Endothelial cell of umbilical vein (primary cell): ENCODE data around the gene SLC25A33. TPM values are rescaled to one million over a fixed set of nuclear protein-coding genes. Genes with fewer than 3 reads are reported as not detected.

Experiments used
- BruUV-seq: library from RNA; stranded (reverse); fragments of 400-500 nt; replicated peaks from 2 replicates; lab custom pipeline; 2021; lab: Mats Ljungman, UMichigan
- CTCF ChIA-PET: fragments of 300-600, 350-600 bp; sonication (Branson Sonifier 250); formaldehyde crosslinking; loops from one replicate; lab custom pipeline; 2021; ENCODE audit warnings: antibody characterized with exemption, inconsistent platforms; lab: Charles Lee
- POLR2A ChIA-PET: fragments of 300-600, 350-600 bp; sonication (Branson Sonifier 250); formaldehyde crosslinking; loops from one replicate; lab custom pipeline; 2021; ENCODE audit warnings: antibody characterized with exemption, inconsistent platforms; lab: Charles Lee
- DNase-seq: peaks from one replicate; pipeline ENCODE4 v3.0.0-alpha.2; 2011; ENCODE audit warnings: low read depth, low spot score
- FAIRE-seq: peaks from 2 replicates; lab custom pipeline; 2011; peaks lifted over from hg19 to GRCh38; lab: Jason Lieb, UNC
- H2AFZ ChIP-seq: 2 replicates; pipeline ENCODE4 v1.6.0; 2012; ENCODE audit warnings: low read depth, low read length, control low read depth, inconsistent platforms
- H3K27ac ChIP-seq: 2 replicates; pipeline ENCODE4 v1.5.1; 2011; ENCODE audit warnings: low read depth, mild to moderate bottlenecking, control low read depth, low read length, moderate library complexity; ENCODE audit not compliant: insufficient read depth
- H3K27me3 ChIP-seq, 2 experiments: 2 replicates each; pipeline versions ENCODE4 v1.6.0 to v1.6.1; 2011; ENCODE audit warnings: low read length in 2 of 2, mixed read lengths in 1 of 2; ENCODE audit not compliant: control insufficient read depth in 2 of 2, insufficient read depth in 2 of 2
- H3K36me3 ChIP-seq, 2 experiments: 2 replicates in 1 of 2; 3 replicates in 1 of 2; pipeline ENCODE4 v1.5.1; 2011; ENCODE audit warnings: low read length in 2 of 2, mild to moderate bottlenecking in 1 of 2, moderate library complexity in 1 of 2; ENCODE audit not compliant: control insufficient read depth in 2 of 2, insufficient read depth in 2 of 2; ENCODE audit errors: extremely low read depth in 1 of 2
- H3K4me1 ChIP-seq: 3 replicates; pipeline ENCODE4 v1.5.1; 2011; ENCODE audit warnings: mild to moderate bottlenecking, low read length; ENCODE audit not compliant: control insufficient read depth, insufficient read depth; ENCODE audit errors: extremely low read depth
- H3K4me2 ChIP-seq: 2 replicates; pipeline ENCODE4 v1.6.1; 2011; ENCODE audit warnings: low read length, control low read depth, mixed read lengths; ENCODE audit not compliant: insufficient read depth
- H3K4me3 ChIP-seq, 3 experiments: fragments of 200-600 bp in 1 of 3; sonication (generic), shearing (Covaris generic) in 1 of 3; replicated peaks in 1 of 3; 2 replicates each; pipeline ENCODE4 v1.5.1; 2011 to 2016; ENCODE audit warnings: control low read depth in 3 of 3, low read length in 3 of 3, mild to moderate bottlenecking in 2 of 3, inconsistent platforms in 1 of 3, low read depth in 1 of 3, moderate library complexity in 1 of 3; ENCODE audit not compliant: insufficient read depth in 1 of 3
- H3K79me2 ChIP-seq: 2 replicates; pipeline ENCODE4 v1.6.0; 2012; ENCODE audit warnings: low read length, inconsistent platforms; ENCODE audit not compliant: control insufficient read depth, insufficient read depth
- H3K9ac ChIP-seq: replicated peaks from 2 replicates; pipeline ENCODE3; 2011; ENCODE audit warnings: low read length, control low read depth; ENCODE audit not compliant: insufficient read depth; ENCODE audit errors: extremely low read depth
- H3K9me1 ChIP-seq: replicated peaks from 3 replicates; pipeline ENCODE4 v1.6.0; 2011; ENCODE audit warnings: mild to moderate bottlenecking, low read length; ENCODE audit not compliant: control insufficient read depth, insufficient read depth; ENCODE audit errors: extremely low read depth
- H3K9me3 ChIP-seq: replicated peaks from 2 replicates; pipeline ENCODE4 v1.5.1; 2012; ENCODE audit warnings: low read length, inconsistent platforms; ENCODE audit not compliant: control insufficient read depth, insufficient read depth
- H4K20me1 ChIP-seq: replicated peaks from 2 replicates; pipeline ENCODE3; 2011; ENCODE audit warnings: mild to moderate bottlenecking, low read length; ENCODE audit not compliant: control insufficient read depth, insufficient read depth; ENCODE audit errors: extremely low read depth
- EZH2 ChIP-seq: IDR thresholded peaks from 2 replicates; pipeline ENCODE4 v1.6.1; 2012; ENCODE audit warnings: borderline replicate concordance, low read depth, mild to moderate bottlenecking, moderate library complexity, low read length, inconsistent platforms; ENCODE audit not compliant: severe bottlenecking
- FOS ChIP-seq: IDR thresholded peaks from 2 replicates; pipeline ENCODE4 v1.6.1; 2011; ENCODE audit warnings: mild to moderate bottlenecking, low read length, moderate library complexity, borderline replicate concordance; ENCODE audit not compliant: insufficient read depth
- GATA2 ChIP-seq: IDR thresholded peaks from 2 replicates; pipeline ENCODE4 v1.7.0; 2011; ENCODE audit warnings: low read depth, mild to moderate bottlenecking, moderate library complexity, mixed read lengths, low read length; ENCODE audit not compliant: insufficient read length, insufficient read depth
- JUN ChIP-seq: IDR thresholded peaks from 2 replicates; pipeline ENCODE4 v1.6.1; 2011; ENCODE audit warnings: borderline replicate concordance, low read depth; ENCODE audit not compliant: insufficient read length, insufficient read depth
- MYC ChIP-seq: IDR thresholded peaks from one replicate; pipeline ENCODE4 v1.6.1; 2011; ENCODE audit warnings: mild to moderate bottlenecking, low read depth, low read length
- POLR2A ChIP-seq: IDR thresholded peaks from 2 replicates; pipeline ENCODE4 v1.6.1; 2012; ENCODE audit warnings: low read depth, mild to moderate bottlenecking, control low read depth, low read length
- POLR2AphosphoS5 ChIP-seq: IDR thresholded peaks from 2 replicates; pipeline ENCODE4 v1.6.1; 2012; ENCODE audit warnings: low read depth, mild to moderate bottlenecking, control low read depth, low read length, moderate library complexity; ENCODE audit not compliant: insufficient read depth
- dilution Hi-C: fragments of 300-500 bp; cut with MboI; formaldehyde crosslinking; loops from one replicate; pipeline ENCODE4 v1.15.0; 2019; ENCODE audit warnings: low sequenced_read_pairs; ENCODE audit not compliant: extremely low pct_ligation_motif_present
- intact Hi-C: fragments of 100-400 bp; cut with micrococcal nuclease; formaldehyde crosslinking; loops from one replicate; pipeline ENCODE4 v1.10.0; 2022
- polyA plus RNA-seq, 4 experiments: library from polyadenylated mRNA; depleted of rRNA in 3 of 4; stranded (reverse) in 3 of 4; unstranded in 1 of 4; fragments of >200 nt; gene quantifications; 2 replicates each; pipeline versions ENCODE4 v1.2.1 to v1.2.3, GENCODE V29; 2011 to 2012; ENCODE audit warnings: missing spikeins in 1 of 4
- total RNA-seq: library from RNA; stranded (reverse); gene quantifications from 2 replicates; pipeline ENCODE4 v1.2.3, GENCODE V29; 2021
- TF ChIP-seq, protein P1 (sequence below), 2 donors: IDR thresholded peaks; 1 replicate in 1 of 2; 2 replicates in 1 of 2; pipeline ENCODE4 v1.5.1; 2011; ENCODE audit warnings: low read length in 2 of 2, mild to moderate bottlenecking in 2 of 2, moderate library complexity in 2 of 2, control low read depth in 1 of 2, inconsistent platforms in 1 of 2, low read depth in 1 of 2; ENCODE audit not compliant: insufficient read depth in 1 of 2; ENCODE audit errors: extremely low read depth in 1 of 2
- TF ChIP-seq, protein P2 (sequence below): IDR thresholded peaks from 2 replicates; pipeline ENCODE4 v1.6.1; 2011; ENCODE audit not compliant: insufficient read depth, insufficient read length

Gene SLC25A33
- total and polyA plus RNA-seq, 2 donors (not counting 3 experiments of a cell fraction or from before 2014, with no cell fraction given), result 3.8 to 6.6 TPM

DNA sequence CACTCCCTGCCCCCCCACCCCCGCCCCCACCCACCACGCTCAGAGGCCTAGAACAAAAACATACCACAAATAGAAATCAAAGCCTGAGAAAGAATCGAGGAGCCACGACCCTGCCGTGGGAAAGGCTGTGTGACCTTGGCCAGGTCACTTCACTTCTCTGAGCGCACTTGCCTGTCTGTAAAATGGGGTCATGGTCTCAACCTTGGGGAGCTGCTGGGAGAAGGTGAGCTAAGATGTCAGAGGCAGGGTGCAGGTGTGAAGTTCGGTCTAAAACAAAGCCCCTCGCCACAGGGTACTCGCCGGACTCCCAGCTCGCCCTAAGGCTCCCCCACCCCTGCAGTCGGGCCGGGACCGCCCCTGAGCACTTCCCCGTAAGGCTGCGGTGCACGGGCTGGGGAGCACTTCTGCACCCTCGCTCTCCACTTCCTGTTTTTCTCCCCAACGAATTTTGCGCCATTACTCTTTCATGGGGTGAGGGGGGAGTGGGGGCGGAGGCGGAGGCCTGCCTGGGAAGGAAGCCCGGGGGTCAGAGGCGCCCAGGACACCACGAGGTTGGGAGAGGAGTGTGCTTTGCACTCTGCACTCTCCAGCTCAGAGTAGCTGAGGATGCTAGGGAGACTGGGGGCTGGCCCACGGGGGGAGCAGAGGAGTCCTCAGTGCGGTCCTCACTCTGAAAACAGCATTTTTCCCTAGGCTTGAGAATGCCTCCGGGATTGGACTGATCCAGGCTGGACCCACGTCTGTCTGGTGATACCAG is 90.4 kb downstream of the SLC25A33 start:
- no peak for TF ChIP-seq MYC
- no peak for TF ChIP-seq EZH2
- no peak for TF ChIP-seq FOS
- TF ChIP-seq JUN, result no peak
- TF ChIP-seq, protein P1, sequence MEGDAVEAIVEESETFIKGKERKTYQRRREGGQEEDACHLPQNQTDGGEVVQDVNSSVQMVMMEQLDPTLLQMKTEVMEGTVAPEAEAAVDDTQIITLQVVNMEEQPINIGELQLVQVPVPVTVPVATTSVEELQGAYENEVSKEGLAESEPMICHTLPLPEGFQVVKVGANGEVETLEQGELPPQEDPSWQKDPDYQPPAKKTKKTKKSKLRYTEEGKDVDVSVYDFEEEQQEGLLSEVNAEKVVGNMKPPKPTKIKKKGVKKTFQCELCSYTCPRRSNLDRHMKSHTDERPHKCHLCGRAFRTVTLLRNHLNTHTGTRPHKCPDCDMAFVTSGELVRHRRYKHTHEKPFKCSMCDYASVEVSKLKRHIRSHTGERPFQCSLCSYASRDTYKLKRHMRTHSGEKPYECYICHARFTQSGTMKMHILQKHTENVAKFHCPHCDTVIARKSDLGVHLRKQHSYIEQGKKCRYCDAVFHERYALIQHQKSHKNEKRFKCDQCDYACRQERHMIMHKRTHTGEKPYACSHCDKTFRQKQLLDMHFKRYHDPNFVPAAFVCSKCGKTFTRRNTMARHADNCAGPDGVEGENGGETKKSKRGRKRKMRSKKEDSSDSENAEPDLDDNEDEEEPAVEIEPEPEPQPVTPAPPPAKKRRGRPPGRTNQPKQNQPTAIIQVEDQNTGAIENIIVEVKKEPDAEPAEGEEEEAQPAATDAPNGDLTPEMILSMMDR (IDR thresholded peaks at IDR 0.05; ENCODE audit: extremely low read depth in 1 of 2, insufficient read depth in 1 of 2, low read depth in 1 of 2, low read length in 2 of 2), result no peak
- TF ChIP-seq POLR2AphosphoS5, result no peak
- TF ChIP-seq, protein P2, sequence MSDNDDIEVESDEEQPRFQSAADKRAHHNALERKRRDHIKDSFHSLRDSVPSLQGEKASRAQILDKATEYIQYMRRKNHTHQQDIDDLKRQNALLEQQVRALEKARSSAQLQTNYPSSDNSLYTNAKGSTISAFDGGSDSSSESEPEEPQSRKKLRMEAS, result no peak
- no peak for TF ChIP-seq POLR2A
- no peak for TF ChIP-seq GATA2
- dilution Hi-C loops, result no loop called here
- Histone ChIP-seq H3K4me3 (no peak overlapping the region), H3K9me1 (no peaks in the 10 kb centered on the region), H3K36me3 (no peaks in the 10 kb centered on the region), H3K27ac (no peak overlapping the region), H4K20me1 (no peaks in the 10 kb centered on the region), H3K4me1 (no peaks in the 10 kb centered on the region), H2AFZ (no peak overlapping the region), H3K79me2 (no peaks in the 10 kb centered on the region), H3K27me3 (no peaks in the 10 kb centered on the region), H3K4me2 (no peak overlapping the region), H3K9me3 (no peaks in the 10 kb centered on the region), H3K9ac (no peak overlapping the region)
- POLR2A ChIA-PET, result no interaction called here
- DNase-seq (no peak), FAIRE-seq (no peak)
- intact Hi-C loops, result loop anchor here (10.0 kb wide), 1 partner anchor 795 kb away; no protein-coding TSS in a partner anchor
- no TSS peak for BruUV-seq
- CTCF ChIA-PET, result interaction anchor here (1.0 to 2.6 kb wide), 4 partner anchors 58 to 285 kb away, joined by 3 to 11 read pairs (median 4); no protein-coding TSS in a partner anchor
